Stimulated activated CD4-positive, alpha-beta T cell treated with anti-CD3 and anti-CD28 coated beads, TNF-alpha, amount 100 ng/mL, for 48 hours (primary cell): Measurements from ENCODE around the gene TMEM229B.
"Not testable (repeated sequence)": the region's sequence is repeated elsewhere in the genome, so short reads cannot be mapped to it uniquely, and the experiment has no call there.

ENCODE experiments used
- DNase-seq, 3 donors: peaks; one replicate each; pipeline ENCODE4 v3.0.0-alpha.2; 2020; ENCODE audit warnings: low read depth in 3 of 3

Gene TMEM229B

DNA sequence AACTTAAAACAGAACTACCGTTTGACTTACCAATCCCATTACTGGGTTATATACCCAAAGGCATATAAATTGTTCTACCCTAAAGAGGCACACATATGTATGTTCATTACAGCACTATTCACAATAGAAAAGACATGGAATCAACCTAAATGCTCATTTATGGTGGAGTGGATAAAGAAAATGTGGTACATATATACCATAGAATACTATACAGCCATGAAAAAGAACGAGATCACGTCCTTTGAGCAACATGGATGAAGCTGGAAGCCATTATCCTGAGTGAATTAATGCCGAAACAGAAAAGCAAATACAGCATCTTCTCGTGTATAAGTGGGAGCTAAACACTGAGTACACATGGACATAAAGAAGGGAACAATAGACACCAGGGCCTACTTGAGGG is 31.8 kb downstream of the TMEM229B start:
- no peak for DNase-seq

- DNase-seq = no peak
Measured at GRCh38 chr14:67453575-67454300, 34.8 kb downstream of the TMEM229B start.

- not testable (repeated sequence) for DNase-seq
Measured at GRCh38 chr14:67451667-67452066, 36.9 kb downstream of the TMEM229B start.

DNA sequence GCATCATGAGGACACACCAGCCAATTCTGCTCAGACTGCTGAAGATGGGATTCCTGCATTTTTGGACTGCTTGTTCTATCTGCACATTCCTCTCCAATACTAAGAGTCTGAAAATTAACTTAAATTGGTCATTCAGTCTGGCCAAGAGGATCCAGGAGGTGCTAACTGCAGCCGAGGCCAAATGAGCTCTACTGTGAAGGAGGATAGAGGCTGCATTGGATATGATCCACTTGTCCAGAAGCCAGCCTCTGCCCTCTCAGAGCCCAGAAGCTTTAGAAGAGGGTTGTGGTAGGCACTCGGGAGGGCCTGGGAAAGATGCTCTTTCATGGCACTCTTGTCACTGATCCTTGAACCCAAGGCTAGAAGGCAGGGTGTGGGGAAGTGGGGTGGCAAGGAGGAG is 39.4 kb downstream of the TMEM229B start:
- no peak for DNase-seq

- DNase-seq = no peak
Measured at GRCh38 chr14:67447033-67447381, 41.5 kb downstream of the TMEM229B start.

- no peak for DNase-seq
Measured at GRCh38 chr14:67446371-67447032, 42.0 kb downstream of the TMEM229B start.

- no peak for DNase-seq
Measured at GRCh38 chr14:67444395-67444794, 44.1 kb downstream of the TMEM229B start.

DNA sequence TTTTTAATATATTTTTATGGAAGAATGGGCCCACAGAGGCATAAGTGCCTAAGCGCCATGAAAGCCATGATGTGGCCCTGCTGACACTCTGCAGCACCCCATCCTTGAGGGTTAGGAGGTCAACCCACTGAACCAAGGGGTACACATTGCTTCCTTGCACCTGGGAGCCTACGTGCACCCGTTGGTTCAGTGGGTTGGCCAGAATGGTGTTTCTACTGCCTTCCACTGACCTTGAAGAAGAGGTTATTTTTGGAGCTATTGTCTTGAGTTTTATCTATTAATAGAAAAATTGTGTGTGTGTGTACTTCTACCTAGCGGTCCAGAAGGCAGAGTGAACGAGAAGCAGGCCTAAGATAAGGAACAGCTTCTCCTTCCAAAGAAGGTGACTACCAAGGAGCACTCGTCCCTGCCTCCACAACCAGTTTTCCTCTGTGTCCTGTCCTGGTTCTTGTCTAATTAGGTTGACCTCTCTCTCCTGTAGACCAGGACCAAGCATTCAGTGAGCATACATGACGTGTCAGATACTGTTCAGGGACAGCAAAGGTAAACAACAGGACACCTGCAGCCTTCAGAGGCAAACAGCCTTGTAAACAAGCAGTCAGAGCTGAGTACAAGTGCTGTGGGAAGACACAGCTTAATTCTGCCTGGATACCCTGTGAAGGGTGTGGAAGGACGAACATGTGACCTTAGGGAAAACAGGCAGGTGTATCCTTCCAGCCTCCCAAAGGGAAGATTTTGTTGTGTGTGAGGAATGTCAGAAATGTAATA is 46.2 kb downstream of the TMEM229B start:
- no peak for DNase-seq

DNA sequence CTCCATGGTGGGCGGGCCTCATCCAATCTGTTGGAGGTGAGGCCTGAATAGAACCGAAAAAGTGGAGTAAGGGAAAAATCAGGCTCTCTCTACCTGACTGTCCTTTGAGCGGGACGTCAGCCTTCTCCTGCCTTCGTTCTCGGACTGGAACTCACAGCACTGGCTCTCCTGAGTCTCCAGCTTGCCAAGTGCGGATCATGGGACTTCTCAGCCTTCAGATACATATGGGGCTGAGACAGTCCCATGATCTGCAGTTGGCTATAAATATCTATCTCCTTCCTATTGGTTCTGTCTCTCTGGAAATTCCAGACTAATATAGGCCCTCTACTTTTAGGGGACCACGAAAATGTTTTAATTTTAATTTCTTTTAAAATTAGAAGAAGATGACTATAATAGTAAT is 46.8 kb downstream of the TMEM229B start:
- DNase-seq = no peak

- DNase-seq = no peak
Measured at GRCh38 chr14:67441256-67441655, 47.3 kb downstream of the TMEM229B start.

DNA sequence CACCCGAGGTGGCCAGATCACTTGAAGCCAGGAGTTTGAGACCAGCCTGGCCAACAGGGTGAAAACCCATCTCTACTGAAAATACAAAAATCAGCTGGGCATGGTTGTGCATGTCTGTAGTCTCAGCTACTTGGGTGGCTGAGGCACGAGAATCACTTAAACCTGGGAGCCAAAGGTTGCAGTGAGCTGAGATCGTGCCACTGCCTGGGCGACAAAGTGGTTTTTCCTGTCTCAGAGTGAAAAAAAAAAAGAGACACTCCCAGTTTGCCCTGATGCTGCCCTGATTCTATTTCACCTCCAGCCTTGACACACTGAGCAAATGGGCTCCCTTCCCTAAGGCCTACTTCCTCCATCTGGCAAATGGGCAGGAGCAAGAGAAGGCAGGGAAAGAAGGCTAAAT is 48.0 kb downstream of the TMEM229B start:
- DNase-seq = no peak

- DNase-seq = no peak
Measured at GRCh38 chr14:67438969-67439368, 49.6 kb downstream of the TMEM229B start.

GRCh38 chr14:67436006-67436866 is 52.3 kb downstream of the TMEM229B start:
- DNase-seq = no peak

GRCh38 chr14:67435603-67436002 is 52.9 kb downstream of the TMEM229B start:
- DNase-seq = no peak

DNA sequence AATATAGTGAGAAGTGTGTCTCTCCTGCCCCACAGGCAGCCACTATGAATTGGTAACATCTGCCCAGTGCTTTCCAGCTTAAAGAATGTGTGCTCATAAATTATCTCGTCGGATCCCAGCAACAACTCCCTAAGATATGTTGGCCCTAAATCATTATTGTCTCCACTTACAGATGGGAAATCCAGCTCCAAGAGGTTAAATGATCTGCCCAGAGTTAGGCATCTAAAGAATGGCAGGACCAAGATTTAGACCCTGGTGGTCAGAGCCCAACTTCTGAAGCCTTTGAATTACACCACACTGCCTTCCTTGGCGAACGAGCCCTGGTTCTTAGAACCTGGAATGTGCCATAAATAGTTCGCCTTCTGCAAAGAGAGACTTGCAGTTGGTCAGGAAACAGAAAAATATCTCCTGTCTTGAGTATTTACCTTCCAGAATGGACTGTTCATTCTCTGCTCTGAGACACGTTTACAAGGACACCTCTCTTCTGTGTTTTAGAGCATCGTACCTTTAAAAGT is 56.4 kb downstream of the TMEM229B start:
- DNase-seq = no peak

- DNase-seq = no peak
Measured at GRCh38 chr14:67429510-67430205, 58.9 kb downstream of the TMEM229B start.

DNA sequence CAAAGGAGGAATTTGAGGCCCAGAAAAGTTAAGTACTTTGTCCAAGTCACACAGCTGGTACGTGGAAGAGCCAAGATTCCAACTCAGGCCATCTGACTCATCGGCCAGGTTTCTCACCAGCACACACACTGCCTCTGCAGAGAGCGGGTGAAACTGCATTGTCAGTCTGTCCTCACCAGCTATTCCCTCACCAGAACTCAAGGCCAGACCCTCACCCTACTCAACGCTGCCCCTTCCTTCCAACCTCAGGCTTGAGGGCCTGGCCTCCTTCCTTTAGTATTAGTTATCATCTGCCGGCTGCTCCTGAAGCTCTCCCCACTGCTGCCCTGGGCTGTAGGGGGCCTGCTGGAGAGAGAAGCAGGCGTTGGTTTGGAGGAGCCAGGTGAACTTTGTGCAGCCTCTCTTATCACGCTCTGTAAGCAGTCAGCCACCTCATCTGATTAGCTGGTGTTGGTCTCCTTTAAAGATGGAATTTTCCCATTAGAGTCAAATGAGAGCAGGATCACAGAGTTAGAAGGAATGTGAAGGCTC is 60.0 kb downstream of the TMEM229B start:
- DNase-seq = no peak

DNA sequence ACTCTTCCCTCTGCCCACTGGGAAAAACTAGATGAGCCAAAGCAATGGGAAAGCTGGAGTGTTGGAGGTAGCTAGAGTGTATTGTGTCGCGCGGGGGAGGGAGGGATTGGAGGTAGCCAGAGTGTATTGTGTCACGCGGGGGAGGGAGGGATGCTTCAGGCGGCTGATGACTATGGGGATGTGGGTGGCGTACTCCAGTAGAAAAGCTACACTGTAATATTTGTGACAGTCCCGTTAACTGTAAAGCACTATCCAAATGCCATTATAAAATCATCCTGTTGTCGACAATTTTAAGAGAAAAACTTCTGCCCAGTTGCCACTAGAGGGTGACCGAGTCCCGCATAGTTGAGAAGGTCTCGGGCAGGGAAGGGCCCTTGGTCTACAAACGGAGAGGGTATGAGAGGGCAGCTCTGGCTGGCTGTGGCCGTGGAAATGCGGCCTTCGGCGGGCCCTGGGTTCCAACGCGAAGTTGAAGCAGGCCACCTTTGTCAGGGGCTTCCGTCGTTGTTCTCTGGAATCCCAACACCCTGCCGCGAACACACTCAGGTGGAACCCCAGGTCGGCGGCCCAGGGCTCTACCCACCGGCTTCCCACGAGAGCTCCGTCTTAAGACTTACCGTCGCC is 61.4 kb downstream of the TMEM229B start:
- peak; percentile 49 to 57 (median 50) for DNase-seq

DNA sequence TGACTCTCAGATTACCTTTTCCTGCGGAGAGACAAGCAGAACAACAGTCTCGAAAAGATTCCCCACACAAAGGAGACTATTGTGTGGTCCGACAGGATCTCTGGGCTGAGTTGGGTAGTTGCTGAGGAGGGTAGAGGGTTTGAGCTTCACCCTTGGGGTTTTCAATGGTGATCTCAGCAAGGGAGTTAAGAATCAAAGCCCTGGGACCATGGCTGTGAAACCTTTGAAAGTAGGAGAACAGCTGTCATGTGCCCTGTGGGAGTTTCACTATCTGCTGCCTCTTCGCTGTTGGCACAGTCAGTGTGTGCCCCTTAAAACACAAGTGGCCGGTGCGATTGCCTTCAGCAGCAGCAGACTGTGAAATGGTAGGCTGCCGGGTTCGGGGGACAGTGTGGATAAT is 62.4 kb downstream of the TMEM229B start:
- no peak for DNase-seq

GRCh38 chr14:67425608-67426007 is 62.9 kb downstream of the TMEM229B start:
- no peak for DNase-seq
